ENCODE measurements around the gene CCDC73. TPM values are rescaled to one million over a fixed set of nuclear protein-coding genes. Genes with fewer than 3 reads are reported as not detected.
"Not testable (repeated sequence)": the region's sequence is repeated elsewhere in the genome, so short reads cannot be mapped to it uniquely, and the experiment has no call there.

CCDC73 gene
- polyA plus RNA-seq, 1 donor (not counting 4 experiments of a cell fraction or from before 2014, with no cell fraction given): not detected

DNA sequence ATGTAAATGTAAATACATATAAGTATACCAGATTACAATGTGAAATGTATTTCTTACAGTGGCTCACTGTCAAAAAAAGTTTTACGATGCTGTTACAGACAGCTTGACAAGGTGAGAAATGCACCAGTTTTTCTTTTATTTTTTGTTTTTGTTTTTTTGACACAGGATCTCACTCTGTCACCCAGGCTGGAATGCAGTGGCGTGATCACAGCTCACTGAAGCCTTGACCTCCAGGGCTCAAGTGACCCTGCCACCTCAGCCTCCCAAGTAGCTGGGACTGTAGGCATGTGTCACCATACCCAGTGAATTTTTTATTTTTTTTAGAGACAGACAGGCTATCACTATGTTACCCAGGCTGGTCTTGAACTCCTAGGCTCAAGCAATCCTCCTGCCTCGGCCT, 9.2 kb downstream of the CCDC73 start:
- FAIRE-seq (no peak), DNase-seq (ENCODE audit: low read depth, low spot score) (no peak)
- dilution Hi-C loops (cut with MboI; ENCODE audit: extremely low pct_ligation_motif_present, low sequenced_read_pairs): no loop called here
- no peak overlapping the region for H3K4me2 ChIP-seq (ENCODE audit: control insufficient read depth, extremely low read depth, insufficient read depth, low read depth, low read length)
- H3K9me1 ChIP-seq (ENCODE audit: control insufficient read depth, extremely low read depth, insufficient read depth, low read length): no peaks in the 10 kb centered on the region
- H3K79me2 ChIP-seq (ENCODE audit: control insufficient read depth, insufficient read depth, low read length): no peaks in the 10 kb centered on the region
- H3K4me1 ChIP-seq (ENCODE audit: control insufficient read depth, extremely low read depth, insufficient read depth, low read length): no peaks in the 10 kb centered on the region
- TF ChIP-seq CTCF (optimal IDR thresholded peaks at IDR 0.05 in 1 of 3, IDR thresholded peaks at IDR 0.05 in 1 of 3, conservative IDR thresholded peaks at IDR 0.05 in 1 of 3; ENCODE audit: extremely low read depth in 1 of 3, insufficient read depth in 2 of 3, low read length in 3 of 3) (no peak), EZH2 (IDR thresholded peaks at IDR 0.05; ENCODE audit: low read length) (no peak)
- H3K27ac ChIP-seq (ENCODE audit: control insufficient read depth, insufficient read depth, low read length): no peak overlapping the region
- no peak overlapping the region for H3K9ac ChIP-seq (ENCODE audit: control insufficient read depth, extremely low read depth, insufficient read depth, low read length)
- no peaks in the 10 kb centered on the region for H3K36me3 ChIP-seq (ENCODE audit: control insufficient read depth in 2 of 2, extremely low read depth in 1 of 2, insufficient read depth in 2 of 2, low read length in 2 of 2)
- H4K20me1 ChIP-seq (ENCODE audit: control insufficient read depth, extremely low read depth, insufficient read depth, low read length): no peaks in the 10 kb centered on the region
- H3K27me3 ChIP-seq (ENCODE audit: control insufficient read depth, extremely low read depth, insufficient read depth, low read length): no peaks in the 10 kb centered on the region
- no peaks in the 10 kb centered on the region for H3K9me3 ChIP-seq (ENCODE audit: control insufficient read depth, low read depth, low read length)
- H2AFZ ChIP-seq (ENCODE audit: control insufficient read depth, low read length): no peak overlapping the region
- H3K4me3 ChIP-seq (ENCODE audit: control insufficient read depth in 2 of 3, extremely low read depth in 1 of 3, insufficient read depth in 2 of 3, low read depth in 1 of 3, low read length in 3 of 3): no peak overlapping the region

- dilution Hi-C loops (cut with MboI; ENCODE audit: extremely low pct_ligation_motif_present, low sequenced_read_pairs): no loop called here
- Histone ChIP-seq H3K9me1 (ENCODE audit: control insufficient read depth, extremely low read depth, insufficient read depth, low read length) (no peaks in the 10 kb centered on the region), H4K20me1 (ENCODE audit: control insufficient read depth, extremely low read depth, insufficient read depth, low read length) (no peaks in the 10 kb centered on the region), H3K27ac (ENCODE audit: control insufficient read depth, insufficient read depth, low read length) (no peak overlapping the region), H3K36me3 (ENCODE audit: control insufficient read depth in 2 of 2, extremely low read depth in 1 of 2, insufficient read depth in 2 of 2, low read length in 2 of 2) (no peaks in the 10 kb centered on the region), H3K79me2 (ENCODE audit: control insufficient read depth, insufficient read depth, low read length) (no peaks in the 10 kb centered on the region), H3K4me1 (ENCODE audit: control insufficient read depth, extremely low read depth, insufficient read depth, low read length) (no peaks in the 10 kb centered on the region), H3K9ac (ENCODE audit: control insufficient read depth, extremely low read depth, insufficient read depth, low read length) (no peak overlapping the region), H3K4me2 (ENCODE audit: control insufficient read depth, extremely low read depth, insufficient read depth, low read depth, low read length) (no peak overlapping the region), H2AFZ (ENCODE audit: control insufficient read depth, low read length) (no peak overlapping the region), H3K9me3 (ENCODE audit: control insufficient read depth, low read depth, low read length) (no peaks in the 10 kb centered on the region), H3K4me3 (ENCODE audit: control insufficient read depth in 2 of 3, extremely low read depth in 1 of 3, insufficient read depth in 2 of 3, low read depth in 1 of 3, low read length in 3 of 3) (no peak overlapping the region), H3K27me3 (ENCODE audit: control insufficient read depth, extremely low read depth, insufficient read depth, low read length) (no peaks in the 10 kb centered on the region)
- no peak for TF ChIP-seq CTCF (optimal IDR thresholded peaks at IDR 0.05 in 1 of 3, IDR thresholded peaks at IDR 0.05 in 1 of 3, conservative IDR thresholded peaks at IDR 0.05 in 1 of 3; ENCODE audit: extremely low read depth in 1 of 3, insufficient read depth in 2 of 3, low read length in 3 of 3)
- no peak for TF ChIP-seq EZH2 (IDR thresholded peaks at IDR 0.05; ENCODE audit: low read length)
- no peak for DNase-seq (ENCODE audit: low read depth, low spot score)
- FAIRE-seq: no peak
These were observed 12.7 kb downstream of the CCDC73 start for GRCh38 chr11:32781721-32782120.

DNA sequence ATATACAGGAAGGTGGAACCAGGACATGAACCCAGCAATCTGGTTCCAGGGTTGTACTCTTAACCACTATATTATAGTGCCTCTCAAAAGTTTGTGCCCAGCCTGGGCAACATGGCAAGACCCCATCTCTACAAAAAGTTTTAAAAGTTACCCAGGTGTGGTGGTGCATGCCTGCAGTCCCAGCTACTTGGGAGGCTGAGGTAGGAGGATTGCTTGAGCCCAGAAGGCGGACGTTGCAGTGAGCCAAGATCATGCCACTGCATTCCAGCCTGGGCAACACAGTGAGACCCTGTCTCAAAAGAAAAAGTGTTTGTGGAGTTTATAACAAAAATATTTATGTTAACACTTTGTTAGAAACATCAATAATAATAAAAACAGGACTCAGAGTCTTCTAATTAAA, 13.6 kb downstream of the CCDC73 start:
- H3K9ac ChIP-seq (ENCODE audit: control insufficient read depth, extremely low read depth, insufficient read depth, low read length); H3K9me3 ChIP-seq (ENCODE audit: control insufficient read depth, low read depth, low read length); H3K4me2 ChIP-seq (ENCODE audit: control insufficient read depth, extremely low read depth, insufficient read depth, low read depth, low read length); H3K4me3 ChIP-seq (ENCODE audit: control insufficient read depth in 2 of 3, extremely low read depth in 1 of 3, insufficient read depth in 2 of 3, low read depth in 1 of 3, low read length in 3 of 3); H3K27ac ChIP-seq (ENCODE audit: control insufficient read depth, insufficient read depth, low read length); H3K27me3 ChIP-seq (ENCODE audit: control insufficient read depth, extremely low read depth, insufficient read depth, low read length); FAIRE-seq; DNase-seq (ENCODE audit: low read depth, low spot score); H2AFZ ChIP-seq (ENCODE audit: control insufficient read depth, low read length); H3K79me2 ChIP-seq (ENCODE audit: control insufficient read depth, insufficient read depth, low read length); H4K20me1 ChIP-seq (ENCODE audit: control insufficient read depth, extremely low read depth, insufficient read depth, low read length); H3K9me1 ChIP-seq (ENCODE audit: control insufficient read depth, extremely low read depth, insufficient read depth, low read length); H3K4me1 ChIP-seq (ENCODE audit: control insufficient read depth, extremely low read depth, insufficient read depth, low read length); H3K36me3 ChIP-seq (ENCODE audit: control insufficient read depth in 2 of 2, extremely low read depth in 1 of 2, insufficient read depth in 2 of 2, low read length in 2 of 2); dilution Hi-C loops (cut with MboI; ENCODE audit: extremely low pct_ligation_motif_present, low sequenced_read_pairs): not testable (repeated sequence)
